GM12878 (cell line): ENCODE measurements around the gene ANKRD33B. TPM values are rescaled to one million over a fixed set of nuclear protein-coding genes. Genes with fewer than 3 reads are reported as not detected.

ENCODE experiments used
- ATF3 ChIP-seq: IDR thresholded peaks from 2 replicates; pipeline ENCODE4 v1.6.1; 2011; ENCODE audit warnings: low read depth, mild to moderate bottlenecking, low read length, moderate library complexity, borderline replicate concordance; ENCODE audit errors: extremely low read depth
- ATF7 ChIP-seq: fragments of 450-650 bp; IDR thresholded peaks from 2 replicates; pipeline ENCODE4 v1.6.1; 2016; ENCODE audit warnings: low read depth, mild to moderate bottlenecking
- BHLHE40 ChIP-seq, 2 experiments: fragments of 450-650 bp in 1 of 2; IDR thresholded peaks; 2 replicates each; pipeline ENCODE4 v1.6.1; 2011 to 2017; ENCODE audit warnings: low read depth in 2 of 2, borderline replicate concordance in 1 of 2, improper control_type of control experiment in 1 of 2, low read length in 1 of 2, mild to moderate bottlenecking in 1 of 2
- BMI1 ChIP-seq: fragments of 450-650 bp; IDR thresholded peaks from 2 replicates; pipeline ENCODE4 v1.6.1; 2016; ENCODE audit warnings: mild to moderate bottlenecking, moderate library complexity, borderline replicate concordance
- CHD2 ChIP-seq: IDR thresholded peaks from 2 replicates; pipeline ENCODE4 v1.6.1; 2011; ENCODE audit warnings: low read depth, low read length, improper control_type of control experiment, borderline replicate concordance
- CTCF ChIP-seq, 3 experiments: IDR thresholded peaks in 2 of 3; conservative IDR thresholded peaks in 1 of 3; 2 replicates each; pipeline ENCODE4 v1.5.1; 2011; ENCODE audit warnings: low read depth in 3 of 3, low read length in 3 of 3, mild to moderate bottlenecking in 3 of 3, control low read depth in 2 of 3, moderate library complexity in 2 of 3, inconsistent platforms in 1 of 3, mixed read lengths in 1 of 3; ENCODE audit not compliant: control insufficient read depth in 2 of 3, insufficient read depth in 1 of 3; ENCODE audit errors: extremely low read depth in 1 of 3
- ELK1 ChIP-seq: IDR thresholded peaks from 2 replicates; pipeline ENCODE4 v1.6.1; 2012; ENCODE audit warnings: low read depth, low read length, improper control_type of control experiment
- ESRRA ChIP-seq: IDR thresholded peaks from 2 replicates; pipeline ENCODE4 v1.6.1; 2012; ENCODE audit warnings: mild to moderate bottlenecking, low read length, improper control_type of control experiment
- ETV6 ChIP-seq, 2 experiments: fragments of 450-650 bp in 1 of 2; IDR thresholded peaks in 1 of 2; conservative IDR thresholded peaks in 1 of 2; 2 replicates each; pipeline ENCODE4 v1.6.1; 2014; ENCODE audit warnings: antibody characterized with exemption in 1 of 2, borderline replicate concordance in 1 of 2, low read depth in 1 of 2, mild to moderate bottlenecking in 1 of 2, moderate library complexity in 1 of 2
- MEF2A ChIP-seq: IDR thresholded peaks from 2 replicates; pipeline ENCODE4 v1.6.1; 2011; ENCODE audit warnings: low read depth, mild to moderate bottlenecking, low read length, moderate library complexity; ENCODE audit not compliant: insufficient read depth
- MTA2 ChIP-seq: fragments of 450-650 bp; IDR thresholded peaks from 2 replicates; pipeline ENCODE4 v1.6.1; 2016; ENCODE audit warnings: low read depth, mild to moderate bottlenecking, moderate library complexity
- MTA3 ChIP-seq: IDR thresholded peaks from 2 replicates; pipeline ENCODE4 v1.6.1; 2012; ENCODE audit warnings: low read length, inconsistent platforms, borderline replicate concordance
- MYC ChIP-seq: IDR thresholded peaks from 2 replicates; pipeline ENCODE4 v1.6.1; 2011; ENCODE audit warnings: mild to moderate bottlenecking, low read length, moderate library complexity, inconsistent platforms; ENCODE audit not compliant: insufficient read depth, insufficient replicate concordance, insufficient read length, severe bottlenecking
- NFYB ChIP-seq: IDR thresholded peaks from 2 replicates; pipeline ENCODE4 v1.6.1; 2011; ENCODE audit warnings: low read depth, mild to moderate bottlenecking, low read length, improper control_type of control experiment, moderate library complexity; ENCODE audit not compliant: insufficient read depth
- PAX5 ChIP-seq: IDR thresholded peaks from 2 replicates; pipeline ENCODE4 v1.6.1; 2011; ENCODE audit warnings: low read depth, low read length, borderline replicate concordance
- RAD21 ChIP-seq: IDR thresholded peaks from 2 replicates; pipeline ENCODE4 v1.6.1; 2011; ENCODE audit warnings: mild to moderate bottlenecking, low read depth, low read length, moderate library complexity; ENCODE audit not compliant: insufficient read depth
- RFX5 ChIP-seq: IDR thresholded peaks from 2 replicates; pipeline ENCODE4 v1.6.1; 2011; ENCODE audit warnings: low read depth, low read length, improper control_type of control experiment
- SIN3A ChIP-seq: IDR thresholded peaks from 2 replicates; pipeline ENCODE4 v1.6.1; 2012; ENCODE audit warnings: low read depth, low read length, improper control_type of control experiment
- SMARCA5 ChIP-seq: fragments of 450-650 bp; IDR thresholded peaks from 2 replicates; pipeline ENCODE4 v1.6.1; 2017; ENCODE audit warnings: mild to moderate bottlenecking
- TBL1XR1 ChIP-seq: IDR thresholded peaks from 2 replicates; pipeline ENCODE4 v1.6.1; 2012; ENCODE audit warnings: low read depth, low read length, improper control_type of control experiment
- YY1 ChIP-seq: IDR thresholded peaks from 2 replicates; pipeline ENCODE4 v1.6.1; 2011; ENCODE audit warnings: low read depth, mild to moderate bottlenecking, low read length
- ZBTB11 ChIP-seq: fragments of 450-650 bp; formaldehyde crosslinking; IDR thresholded peaks from 2 replicates; pipeline ENCODE4 v1.5.0; 2022; ENCODE audit warnings: mild to moderate bottlenecking, missing genetic modification characterization
- ZNF24 ChIP-seq: fragments of 450-650 bp; IDR thresholded peaks from 2 replicates; pipeline ENCODE4 v1.6.1; 2017; ENCODE audit warnings: antibody characterized with exemption, mild to moderate bottlenecking
- ZNF274 ChIP-seq: IDR thresholded peaks from one replicate; pipeline ENCODE4 v1.8.0; 2011; ENCODE audit not compliant: insufficient read length, insufficient read depth
- polyA plus RNA-seq, 11 experiments: library from polyadenylated mRNA; depleted of rRNA in 4 of 11; unstranded in 6 of 11; stranded (reverse) in 5 of 11; fragments of >200 nt; fragmentation: Nextera tagmentation in 4 of 11; fragmentation: Illumina TruSeq in 1 of 11; extraction: Ambion mirVana in 4 of 11; extraction: Trizol in 1 of 11; gene quantifications; 1 replicate in 1 of 11; 2 replicates in 10 of 11; pipeline versions ENCODE4 v1.2.1 to v1.2.3, GENCODE V29; 2011 to 2016; ENCODE audit warnings: inconsistent platforms in 2 of 11, missing spikeins in 2 of 11, low read depth in 1 of 11
- total RNA-seq, 4 experiments: library from RNA; depleted of rRNA in 3 of 4; stranded (reverse); fragments of >200 nt in 3 of 4; fragmentation: Illumina TruSeq in 1 of 4; extraction: Trizol in 1 of 4; gene quantifications; 2 replicates each; pipeline versions ENCODE4 v1.2.1 to v1.2.3, GENCODE V29; 2013 to 2021

Gene ANKRD33B
- total and polyA plus RNA-seq, 10 of the 15 experiments (the other 5 are each of a cell fraction or from before 2014, with no cell fraction given), result 4.9 to 61.6 (median 15.6) TPM

GRCh38 chr5:10685115-10685521 lies 121.2 kb downstream of the ANKRD33B start (continued):
- TF ChIP-seq MYC (no peak), CTCF (IDR thresholded peaks at IDR 0.05 in 2 of 3, conservative IDR thresholded peaks at IDR 0.05 in 1 of 3; ENCODE audit: control insufficient read depth in 2 of 3, extremely low read depth in 1 of 3, insufficient read depth in 1 of 3, low read depth in 3 of 3, low read length in 3 of 3) (no peak), PAX5 (peak; percentile 84), CHD2 (peak; percentile 69), ZNF274 (no peak), MEF2A (no peak; the same call in 1 of the 2 replicates), BMI1 (peak; percentile 90), ETV6 (conservative IDR thresholded peaks at IDR 0.05 in 1 of 2, IDR thresholded peaks at IDR 0.05 in 1 of 2; ENCODE audit: borderline replicate concordance in 1 of 2, low read depth in 1 of 2) (peak in 1 of 2 experiments; percentile 55; a peak in 1 of 4 replicates), ESRRA (no peak), ZBTB11 (no peak), ZNF24 (0 out of 2 replicates have a peak, but pooled peaks have one; percentile 57), TBL1XR1 (peak; percentile 90; the same call in 1 of the 2 replicates), SIN3A (no peak; the same call in 1 of the 2 replicates), MTA2 (peak; percentile 95), YY1 (peak; percentile 43; the same call in 1 of the 2 replicates), SMARCA5 (no peak; the same call in 1 of the 2 replicates), RFX5 (no peak), MTA3 (peak; percentile 88; the same call in 1 of the 2 replicates), RAD21 (no peak), ATF3 (no peak), BHLHE40 (IDR thresholded peaks at IDR 0.05; ENCODE audit: borderline replicate concordance in 1 of 2, low read depth in 2 of 2, low read length in 1 of 2) (peak in 1 of 2 experiments; percentile 19; a peak in 2 of 4 replicates), NFYB (no peak), ATF7 (peak; percentile 66; the same call in 1 of the 2 replicates), ELK1 (no peak)
